GM13976 (cell line): Measurements from ENCODE around the gene MDM2.

ENCODE experiments used
- DNase-seq: peaks from one replicate; pipeline ENCODE4 v3.0.0; 2012; ENCODE audit warnings: low spot score
- in situ Hi-C: fragments of 300-500 bp; cut with MboI; formaldehyde crosslinking; loops from one replicate; pipeline ENCODE4 v1.12.0; 2022; ENCODE audit warnings: low sequenced_read_pairs, mixed read lengths, inconsistent platforms; ENCODE audit not compliant: unreplicated experiment
- TF ChIP-seq, protein P1 (sequence below): IDR thresholded peaks from 2 replicates; pipeline ENCODE4 v1.5.1; 2012; ENCODE audit warnings: borderline replicate concordance, mild to moderate bottlenecking; ENCODE audit not compliant: insufficient read depth; ENCODE audit errors: extremely low read depth, missing control alignments, control extremely low read depth

Gene MDM2

DNA sequence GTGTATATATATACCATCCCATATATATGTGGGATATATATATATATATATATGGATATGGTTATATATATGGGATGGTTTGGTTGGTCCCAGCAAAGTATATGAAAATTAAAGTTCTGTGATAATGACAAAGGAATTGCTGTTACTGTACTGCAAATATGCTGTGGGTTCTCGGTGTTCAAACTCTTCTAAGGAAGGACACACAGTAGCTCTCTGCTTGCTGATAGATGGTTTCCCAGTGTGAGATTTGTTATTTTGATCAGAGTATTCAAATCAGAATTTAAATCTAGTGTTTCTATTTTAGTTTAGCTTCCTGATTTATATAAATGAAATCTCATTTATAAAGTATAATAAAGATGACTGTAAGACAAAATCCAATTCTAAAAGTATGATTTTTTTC lies 42.3 kb upstream of the MDM2 start:
- TF ChIP-seq, protein P1, sequence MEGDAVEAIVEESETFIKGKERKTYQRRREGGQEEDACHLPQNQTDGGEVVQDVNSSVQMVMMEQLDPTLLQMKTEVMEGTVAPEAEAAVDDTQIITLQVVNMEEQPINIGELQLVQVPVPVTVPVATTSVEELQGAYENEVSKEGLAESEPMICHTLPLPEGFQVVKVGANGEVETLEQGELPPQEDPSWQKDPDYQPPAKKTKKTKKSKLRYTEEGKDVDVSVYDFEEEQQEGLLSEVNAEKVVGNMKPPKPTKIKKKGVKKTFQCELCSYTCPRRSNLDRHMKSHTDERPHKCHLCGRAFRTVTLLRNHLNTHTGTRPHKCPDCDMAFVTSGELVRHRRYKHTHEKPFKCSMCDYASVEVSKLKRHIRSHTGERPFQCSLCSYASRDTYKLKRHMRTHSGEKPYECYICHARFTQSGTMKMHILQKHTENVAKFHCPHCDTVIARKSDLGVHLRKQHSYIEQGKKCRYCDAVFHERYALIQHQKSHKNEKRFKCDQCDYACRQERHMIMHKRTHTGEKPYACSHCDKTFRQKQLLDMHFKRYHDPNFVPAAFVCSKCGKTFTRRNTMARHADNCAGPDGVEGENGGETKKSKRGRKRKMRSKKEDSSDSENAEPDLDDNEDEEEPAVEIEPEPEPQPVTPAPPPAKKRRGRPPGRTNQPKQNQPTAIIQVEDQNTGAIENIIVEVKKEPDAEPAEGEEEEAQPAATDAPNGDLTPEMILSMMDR, result no peak
- in situ Hi-C loops, result no loop called here
- DNase-seq, result no peak

DNA sequence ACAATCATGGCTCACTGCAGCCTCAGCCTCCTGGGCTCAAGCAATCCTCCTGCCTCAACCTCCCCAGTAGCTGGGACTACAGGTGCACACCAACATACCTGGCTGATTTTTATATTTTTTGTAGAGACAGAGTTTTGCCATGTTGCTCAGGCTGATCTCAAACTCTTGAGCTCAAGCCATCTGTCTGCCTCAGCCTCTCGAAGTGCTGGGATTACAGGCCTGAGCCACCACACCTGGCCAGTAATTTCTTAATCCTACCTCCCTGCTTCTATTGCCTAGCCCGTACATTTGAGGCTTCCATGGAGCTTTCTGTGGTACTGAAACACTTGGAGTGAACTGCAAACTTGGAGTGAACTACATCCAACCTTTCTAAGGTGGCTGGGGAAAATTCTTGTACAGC lies 41.3 kb upstream of the MDM2 start:
- in situ Hi-C loops, result no loop called here

DNA sequence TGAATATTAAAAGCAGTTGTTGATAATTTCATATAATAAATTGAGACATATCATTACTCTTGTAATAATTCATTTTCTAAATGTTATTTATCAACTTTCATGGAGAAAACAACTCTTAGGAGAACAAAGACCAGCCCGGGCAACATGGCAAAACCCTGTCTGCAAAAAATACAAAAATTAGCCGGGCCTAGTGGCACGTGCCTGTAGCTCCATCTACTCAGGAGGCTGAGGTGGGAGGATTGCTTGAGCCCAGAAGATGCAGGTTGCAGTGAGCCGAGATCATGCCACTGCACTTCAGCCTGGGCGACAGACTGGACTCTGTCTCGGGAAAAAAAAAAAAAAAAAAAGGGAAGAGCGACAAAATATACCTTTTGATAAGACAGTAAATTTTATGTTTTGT lies 40.8 kb upstream of the MDM2 start:
- no peak for DNase-seq
- in situ Hi-C loops, result no loop called here
- TF ChIP-seq, protein P1, result no peak

More for the DNA sequence above, 41.3 kb upstream of the MDM2 start:
- TF ChIP-seq, protein P1, result no peak
- DNase-seq, result no peak

DNA sequence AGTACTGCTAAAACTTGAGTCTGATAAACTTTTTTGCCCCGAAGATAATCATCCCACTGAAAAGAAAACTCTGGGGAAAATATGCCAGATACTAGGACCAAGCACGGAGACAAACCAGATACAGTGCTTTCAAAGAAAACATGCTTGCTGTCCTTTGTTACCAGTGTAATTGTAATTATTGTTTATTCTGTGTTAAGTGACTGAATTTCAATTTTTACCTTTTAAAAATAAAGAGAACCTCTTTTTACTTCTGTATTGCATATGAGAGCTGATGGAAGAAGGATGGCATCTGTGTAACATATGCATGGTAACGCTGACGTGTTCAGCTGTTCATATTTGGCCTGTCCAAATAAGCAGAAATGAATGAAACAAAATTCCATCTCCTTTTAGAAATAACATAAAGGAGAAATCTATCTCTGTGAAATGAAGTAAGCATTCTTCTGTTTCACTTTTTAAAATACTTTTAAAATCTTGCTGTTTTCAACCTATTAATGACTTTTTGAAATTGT lies 39.5 kb upstream of the MDM2 start:
- in situ Hi-C loops, result no loop called here
- TF ChIP-seq, protein P1, result no peak
- no peak for DNase-seq

DNA sequence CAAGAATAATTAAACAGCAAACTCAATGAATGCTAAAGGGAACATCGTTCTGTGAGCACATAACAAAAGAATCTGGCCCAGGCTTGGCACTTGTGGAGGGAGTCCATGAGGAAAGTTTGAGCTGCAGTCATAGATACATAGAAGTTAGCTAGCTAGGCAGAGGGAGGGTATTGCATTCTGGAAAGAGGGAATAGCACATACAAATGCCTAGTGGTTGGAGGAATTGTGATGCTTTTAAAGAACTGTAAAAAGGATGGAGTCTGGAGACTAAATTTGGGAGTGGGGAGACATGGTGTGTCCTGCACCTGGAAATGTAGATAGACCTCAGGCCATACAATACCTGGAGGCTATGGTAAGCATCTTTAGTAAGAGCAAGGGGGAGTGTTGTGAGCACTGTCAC lies 38.0 kb upstream of the MDM2 start:
- no peak for DNase-seq
- in situ Hi-C loops, result no loop called here
- TF ChIP-seq, protein P1, result no peak

DNA sequence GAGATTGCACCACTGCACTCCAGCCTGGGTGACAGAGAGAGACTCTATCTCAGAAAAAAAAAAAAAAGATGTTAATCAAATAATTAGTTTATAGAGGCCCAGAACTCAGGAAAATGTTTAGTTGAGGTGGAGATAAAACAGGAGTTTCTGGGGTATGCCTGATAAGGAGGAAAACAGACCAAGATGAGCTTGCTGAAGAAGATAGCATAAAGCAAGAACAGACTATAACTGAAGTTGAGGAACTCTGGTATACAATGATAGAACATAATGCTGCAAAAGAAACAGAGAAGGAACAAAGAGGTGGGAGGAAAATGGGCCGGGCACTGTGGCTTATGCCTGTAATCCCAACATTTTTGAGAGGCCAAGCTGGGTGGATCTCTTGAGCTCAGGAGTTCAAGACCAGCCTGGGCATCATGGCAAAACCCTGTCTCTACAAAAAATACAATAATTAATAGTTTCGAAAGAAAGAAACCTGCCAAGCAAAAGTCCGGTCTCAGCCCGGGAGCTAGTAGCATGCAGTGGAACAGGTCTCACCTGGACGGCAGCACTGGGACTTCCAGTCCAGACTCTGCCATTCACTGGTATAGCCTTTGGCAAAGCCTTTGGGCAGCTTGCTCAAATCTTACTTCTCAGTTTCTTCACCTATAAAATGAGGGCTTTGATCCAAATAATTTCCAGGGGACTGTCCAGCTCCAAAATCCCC lies 36.6 kb upstream of the MDM2 start:
- TF ChIP-seq, protein P1, result no peak
- in situ Hi-C loops, result no loop called here
- DNase-seq, result no peak

DNA sequence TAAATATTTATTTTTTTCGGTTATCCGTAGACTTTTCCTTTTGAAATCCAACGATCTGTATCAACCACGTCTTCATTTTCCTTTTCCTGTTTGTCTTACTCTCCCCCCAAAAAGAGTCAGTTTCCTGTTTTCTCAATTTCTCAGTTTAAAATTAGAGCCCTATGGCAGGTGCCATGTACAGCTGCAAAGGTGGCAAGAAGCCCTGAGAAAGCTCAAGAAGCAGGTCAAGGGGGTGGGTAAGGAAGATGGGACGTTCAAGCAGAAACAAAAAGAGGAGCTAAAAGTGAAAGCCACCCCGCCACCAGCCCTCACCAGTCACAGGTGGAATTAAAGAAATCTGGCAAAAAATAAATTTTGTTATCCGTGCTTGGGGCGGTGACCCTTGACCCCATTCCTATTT lies 35.3 kb upstream of the MDM2 start:
- TF ChIP-seq, protein P1, result no peak
- DNase-seq, result no peak
- in situ Hi-C loops, result no loop called here
